Tibial nerve (tissue), 4 donors: ENCODE data around the gene FAM170B.

Experiments
- CTCF ChIP-seq, 5 experiments: fragments of 200-600 bp in 3 of 5; fragments of 450-650 bp in 2 of 5; sonication (generic) in 3 of 5; IDR thresholded peaks; one replicate each; pipeline ENCODE4 v1.5.1; 2016 to 2019; ENCODE audit warnings: antibody characterized with exemption in 5 of 5, mild to moderate bottlenecking in 3 of 5, moderate library complexity in 2 of 5
- EP300 ChIP-seq, 2 donors: sonication (generic); formaldehyde crosslinking; IDR thresholded peaks; one replicate each; pipeline ENCODE4 v1.6.1; 2017; ENCODE audit warnings: antibody characterized with exemption in 2 of 2, mild to moderate bottlenecking in 1 of 2
- POLR2A ChIP-seq, 2 donors: fragments of 450-650 bp; IDR thresholded peaks; one replicate each; pipeline ENCODE4 v1.6.1; 2017; ENCODE audit warnings: antibody characterized with exemption in 2 of 2, mild to moderate bottlenecking in 2 of 2, moderate library complexity in 2 of 2

DNA sequence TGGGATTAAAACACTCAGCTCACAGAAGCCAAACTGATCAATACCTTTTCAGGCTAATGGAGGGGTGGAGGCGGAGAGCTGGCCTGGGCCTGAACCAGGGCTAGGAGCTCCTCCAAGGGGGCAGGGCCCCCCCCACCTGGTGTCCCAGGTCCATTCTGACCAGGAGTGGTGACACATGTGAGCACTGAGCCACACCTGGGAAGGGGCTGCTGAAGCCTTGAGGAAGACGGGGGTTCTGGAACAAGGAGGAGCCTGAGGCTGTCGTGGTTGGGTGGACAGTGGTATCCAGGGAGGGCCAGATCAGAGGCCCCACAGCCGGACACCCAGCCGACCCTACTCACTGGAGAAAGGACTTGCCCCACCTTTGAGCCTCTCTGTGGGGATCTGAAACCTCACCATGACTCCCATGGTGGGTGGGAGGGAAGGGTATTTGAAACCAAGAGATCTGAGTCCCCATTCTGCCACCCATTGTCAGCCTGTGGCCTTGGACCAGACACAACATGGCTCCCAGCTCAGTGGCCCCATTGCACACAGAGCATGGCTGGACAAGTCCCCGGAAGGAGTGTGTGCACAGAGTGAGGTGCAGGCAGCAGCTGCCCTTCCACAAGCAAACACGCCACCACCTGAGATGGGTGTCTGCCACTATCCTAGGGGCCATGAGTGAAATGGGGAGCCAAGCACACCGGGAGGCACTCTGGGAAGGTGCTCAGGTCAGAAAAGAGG lies 41.9 kb upstream of the FAM170B start:
- TF ChIP-seq CTCF (IDR thresholded peaks at IDR 0.05): no peak
- TF ChIP-seq POLR2A (IDR thresholded peaks at IDR 0.05): no peak
- no peak for TF ChIP-seq EP300 (IDR thresholded peaks at IDR 0.05)
